B cell (primary cell): ENCODE measurements around the gene SLC23A2. TPM values are rescaled to one million over a fixed set of nuclear protein-coding genes. Genes with fewer than 3 reads are reported as not detected.

Experiments used
- ATAC-seq: fragments of 200-7000 bp; cut with Tn5 transposase; one replicate; pipeline ENCODE4 v1.10.0; 2021; ENCODE audit warnings: low read depth, mild to moderate bottlenecking, moderate number of reproducible peaks, moderate library complexity
- CTCF ChIA-PET: fragments of 350-600 bp; sonication (Branson Sonifier 250); formaldehyde crosslinking; loops from one replicate; lab custom pipeline; 2021; ENCODE audit warnings: antibody characterized with exemption, inconsistent platforms; lab: Charles Lee
- POLR2A ChIA-PET: fragments of 350-600 bp; sonication (Branson Sonifier 250); formaldehyde crosslinking; loops from one replicate; lab custom pipeline; 2021; ENCODE audit warnings: antibody characterized with exemption; lab: Charles Lee
- DNase-seq: peaks from one replicate; pipeline ENCODE4 v3.0.0; 2013
- H2AFZ ChIP-seq: 2 replicates; pipeline ENCODE4 v1.6.1; 2012; ENCODE audit warnings: mild to moderate bottlenecking, low read depth, low read length; ENCODE audit not compliant: insufficient read depth, poor library complexity, severe bottlenecking
- H3K27ac ChIP-seq, 2 donors: 1 replicate in 1 of 2; 2 replicates in 1 of 2; pipeline ENCODE4 v1.5.1; 2012 to 2013; ENCODE audit warnings: low read length in 2 of 2, mild to moderate bottlenecking in 2 of 2, moderate library complexity in 1 of 2
- H3K27me3 ChIP-seq, 4 experiments: fragments of 200-600 bp in 1 of 4; sonication (generic) in 1 of 4; replicated peaks in 1 of 4; 1 replicate in 2 of 4; 2 replicates in 2 of 4; pipeline versions ENCODE4 v1.6.1 to v1.7.0; 2013 to 2016; ENCODE audit warnings: low read length in 3 of 4, mild to moderate bottlenecking in 2 of 4, mixed read lengths in 1 of 4, moderate library complexity in 1 of 4; ENCODE audit not compliant: insufficient read depth in 4 of 4, control insufficient read depth in 3 of 4; ENCODE audit errors: control extremely low read depth in 1 of 4
- H3K36me3 ChIP-seq, 2 experiments: replicated peaks in 1 of 2; 1 replicate in 1 of 2; 2 replicates in 1 of 2; pipeline versions ENCODE4 v1.6.1 to v1.7.1; 2013; ENCODE audit warnings: low read length in 1 of 2; ENCODE audit not compliant: insufficient read depth in 2 of 2, control insufficient read depth in 1 of 2; ENCODE audit errors: control extremely low read depth in 1 of 2, extremely low read depth in 1 of 2
- H3K4me1 ChIP-seq, 2 donors: fragments of 200-600 bp in 1 of 2; sonication (generic) in 1 of 2; 1 replicate in 1 of 2; 2 replicates in 1 of 2; pipeline versions ENCODE4 v1.5.1 to v1.6.1; 2013 to 2017; ENCODE audit warnings: low read length in 2 of 2; ENCODE audit not compliant: control insufficient read depth in 2 of 2, insufficient read depth in 2 of 2
- H3K4me2 ChIP-seq: replicated peaks from 2 replicates; pipeline ENCODE3; 2012; ENCODE audit warnings: mild to moderate bottlenecking, low read depth, low read length; ENCODE audit not compliant: poor library complexity, severe bottlenecking
- H3K4me3 ChIP-seq, 5 experiments: fragments of 200-600 bp in 1 of 5; sonication (generic) in 1 of 5; 1 replicate in 3 of 5; 2 replicates in 2 of 5; pipeline versions ENCODE4 v1.5.1 to v1.7.0; 2011 to 2016; ENCODE audit warnings: low read length in 4 of 5, mild to moderate bottlenecking in 4 of 5, low read depth in 2 of 5, control low read depth in 1 of 5, moderate library complexity in 1 of 5; ENCODE audit not compliant: insufficient read depth in 1 of 5; ENCODE audit errors: control extremely low read depth in 1 of 5, extremely low read depth in 1 of 5
- H3K79me2 ChIP-seq: fragments of 200-600 bp; sonication (generic); one replicate; pipeline ENCODE4 v1.6.0; 2016; ENCODE audit warnings: low read length; ENCODE audit not compliant: control insufficient read depth, insufficient read depth
- H3K9ac ChIP-seq: fragments of 200-600 bp; sonication (generic); 2 replicates; pipeline ENCODE4 v1.6.1; 2017; ENCODE audit warnings: mild to moderate bottlenecking, low read length, moderate library complexity
- H3K9me3 ChIP-seq, 3 donors: one replicate each; pipeline versions ENCODE4 v1.6.1 to v1.7.1; 2013; ENCODE audit warnings: low read length in 2 of 3; ENCODE audit not compliant: control insufficient read depth in 2 of 3, insufficient read depth in 1 of 3; ENCODE audit errors: control extremely low read depth in 1 of 3
- H4K20me1 ChIP-seq: 2 replicates; pipeline ENCODE4 v1.6.0; 2012; ENCODE audit warnings: mild to moderate bottlenecking, low read length; ENCODE audit not compliant: insufficient read depth, control insufficient read depth, poor library complexity, severe bottlenecking
- H3K27ac Mint-ChIP-seq: one replicate; pipeline ENCODE4 v1.8.0; 2021; ENCODE audit warnings: mixed read lengths
- H3K27me3 Mint-ChIP-seq: one replicate; pipeline ENCODE4 v1.8.0; 2021; ENCODE audit warnings: mixed read lengths
- H3K4me1 Mint-ChIP-seq: one replicate; pipeline ENCODE4 v1.8.0; 2021; ENCODE audit warnings: mixed read lengths
- H3K4me3 Mint-ChIP-seq: one replicate; pipeline ENCODE4 v1.8.0; 2021; ENCODE audit warnings: mixed read lengths
- H3K9me3 Mint-ChIP-seq: one replicate; pipeline ENCODE4 v1.8.0; 2022; ENCODE audit warnings: mixed read lengths; ENCODE audit not compliant: insufficient read depth
- EZH2 ChIP-seq: IDR thresholded peaks from 2 replicates; pipeline ENCODE4 v1.6.1; 2012; ENCODE audit warnings: borderline replicate concordance, low read depth, mild to moderate bottlenecking, moderate library complexity, low read length; ENCODE audit not compliant: insufficient read depth, poor library complexity, severe bottlenecking
- WGBS: methylation state at CpG from one replicate; pipeline ENCODE4 v1.1.5; 2013; ENCODE audit warnings: missing lambda C conversion rate; ENCODE audit not compliant: insufficient coverage; 5-methylcytosine and 5-hydroxymethylcytosine counted together
- intact Hi-C: fragments of 100-400 bp; cut with micrococcal nuclease; formaldehyde crosslinking; loops from one replicate; pipeline ENCODE4 v1.10.0; 2022
- polyA plus RNA-seq: library from polyadenylated mRNA; depleted of rRNA; stranded (reverse); fragments of >200 nt; gene quantifications from 2 replicates; pipeline ENCODE4 v1.2.3, GENCODE V29; 2012
- total RNA-seq, 2 donors: library from RNA; stranded (reverse); fragments of 120-200 nt in 1 of 2; gene quantifications; 1 replicate in 1 of 2; 2 replicates in 1 of 2; pipeline versions ENCODE4 v1.2.3 to v1.2.4, GENCODE V29; 2013 to 2022
- TF ChIP-seq, protein P1 (sequence below): fragments of 200-600 bp; IDR thresholded peaks from one replicate; pipeline ENCODE4 v1.8.0; 2022; ENCODE audit warnings: antibody characterized with exemption, mild to moderate bottlenecking

SLC23A2 gene
- total and polyA plus RNA-seq, 2 donors (not counting 1 experiment from before 2014, with no cell fraction given): 23.6 to 70.7 TPM

DNA sequence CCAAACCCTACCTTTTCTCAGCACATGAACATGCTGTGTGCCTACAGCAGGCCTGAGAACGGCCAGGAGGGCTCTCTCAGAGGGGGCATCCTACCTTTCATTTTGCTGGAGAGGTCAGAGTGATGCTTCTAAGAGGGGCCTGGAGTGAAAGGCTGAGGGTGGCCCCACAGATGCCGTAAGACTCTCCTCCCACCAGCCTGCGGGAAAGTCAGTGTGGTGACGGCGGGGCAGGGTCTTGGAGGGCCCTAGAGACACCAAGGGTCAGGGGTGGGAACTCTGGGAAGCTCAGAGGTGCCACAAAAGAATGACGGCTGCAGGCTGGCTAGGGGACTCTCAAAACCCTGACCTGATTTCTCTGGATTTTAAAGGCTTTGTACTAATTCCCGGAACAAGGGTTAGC lies 107.6 kb downstream of the SLC23A2 start:
- Histone ChIP-seq H3K9ac (no peak overlapping the region), H4K20me1 (peaks cover 6% of the 10 kb centered on the region), H3K79me2 (peaks cover 22% of the 10 kb centered on the region), H3K9me3 (no peaks in the 10 kb centered on the region), H3K4me3 (no peak overlapping the region), H3K27me3 (no peaks in the 10 kb centered on the region), H3K4me1 (peaks cover 6 to 19% of the 10 kb centered on the region in 2 donors), H2AFZ (no peak overlapping the region), H3K27ac (no peak overlapping the region), H3K36me3 (peaks cover 0 to 53% of the 10 kb centered on the region in 2 experiments), H3K4me2 (no peak overlapping the region)
- peaks cover 29% of the 10 kb centered on the region for H3K4me1 Mint-ChIP-seq
- no peaks in the 10 kb centered on the region for H3K27me3 Mint-ChIP-seq
- no peak overlapping the region for H3K4me3 Mint-ChIP-seq
- no peaks in the 10 kb centered on the region for H3K9me3 Mint-ChIP-seq
- DNase-seq (no peak), ATAC-seq (no peak)
- H3K27ac Mint-ChIP-seq: no peak overlapping the region
- intact Hi-C loops: no loop called here
- POLR2A ChIA-PET: no interaction called here
- CTCF ChIA-PET: no interaction called here
- TF ChIP-seq, protein P1, sequence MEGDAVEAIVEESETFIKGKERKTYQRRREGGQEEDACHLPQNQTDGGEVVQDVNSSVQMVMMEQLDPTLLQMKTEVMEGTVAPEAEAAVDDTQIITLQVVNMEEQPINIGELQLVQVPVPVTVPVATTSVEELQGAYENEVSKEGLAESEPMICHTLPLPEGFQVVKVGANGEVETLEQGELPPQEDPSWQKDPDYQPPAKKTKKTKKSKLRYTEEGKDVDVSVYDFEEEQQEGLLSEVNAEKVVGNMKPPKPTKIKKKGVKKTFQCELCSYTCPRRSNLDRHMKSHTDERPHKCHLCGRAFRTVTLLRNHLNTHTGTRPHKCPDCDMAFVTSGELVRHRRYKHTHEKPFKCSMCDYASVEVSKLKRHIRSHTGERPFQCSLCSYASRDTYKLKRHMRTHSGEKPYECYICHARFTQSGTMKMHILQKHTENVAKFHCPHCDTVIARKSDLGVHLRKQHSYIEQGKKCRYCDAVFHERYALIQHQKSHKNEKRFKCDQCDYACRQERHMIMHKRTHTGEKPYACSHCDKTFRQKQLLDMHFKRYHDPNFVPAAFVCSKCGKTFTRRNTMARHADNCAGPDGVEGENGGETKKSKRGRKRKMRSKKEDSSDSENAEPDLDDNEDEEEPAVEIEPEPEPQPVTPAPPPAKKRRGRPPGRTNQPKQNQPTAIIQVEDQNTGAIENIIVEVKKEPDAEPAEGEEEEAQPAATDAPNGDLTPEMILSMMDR: no peak
- no peak for TF ChIP-seq EZH2
- WGBS: 98% methylated on average over 6 of the region's 7 CpGs

DNA sequence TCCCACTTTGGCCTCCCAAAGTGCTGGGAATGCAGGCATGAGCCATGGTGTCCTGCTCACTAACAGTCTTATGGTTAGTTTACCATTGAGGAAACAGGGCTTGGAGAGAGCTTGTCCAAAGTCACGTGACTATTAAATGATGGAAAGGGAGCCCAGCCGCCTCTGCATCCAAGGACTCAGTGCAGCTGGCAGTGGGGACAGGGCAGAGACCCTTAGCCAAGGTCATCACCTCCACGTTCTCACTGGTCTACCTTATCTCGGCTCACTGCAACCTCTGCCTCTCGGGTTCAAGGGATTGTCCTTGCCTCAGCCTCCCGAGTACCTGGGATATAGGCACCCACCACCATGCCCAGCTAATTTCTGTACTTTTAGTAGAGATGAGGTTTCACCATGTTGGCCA lies 109.3 kb downstream of the SLC23A2 start:
- H3K27ac Mint-ChIP-seq: no peak overlapping the region
- TF ChIP-seq EZH2: no peak
- TF ChIP-seq, protein P1: no peak
- Histone ChIP-seq H3K4me1 (peaks cover 6 to 19% of the 10 kb centered on the region in 2 donors), H3K79me2 (peaks cover 6% of the 10 kb centered on the region), H3K36me3 (peaks cover 1 to 54% of the 10 kb centered on the region in 2 experiments), H3K27me3 (no peaks in the 10 kb centered on the region), H3K4me2 (no peak overlapping the region), H3K9me3 (no peaks in the 10 kb centered on the region), H3K4me3 (no peak overlapping the region), H3K9ac (no peak overlapping the region), H2AFZ (no peak overlapping the region), H4K20me1 (peaks cover 2% of the 10 kb centered on the region), H3K27ac (no peak overlapping the region)
- POLR2A ChIA-PET: no interaction called here
- no peaks in the 10 kb centered on the region for H3K9me3 Mint-ChIP-seq
- CTCF ChIA-PET: interaction anchor here (1.9 kb wide), 1 partner anchor 209 kb away, joined by 5 read pairs; no protein-coding TSS in a partner anchor
- H3K27me3 Mint-ChIP-seq: no peaks in the 10 kb centered on the region
- peaks cover 21% of the 10 kb centered on the region for H3K4me1 Mint-ChIP-seq
- WGBS: 89% methylated on average over 5 of the region's 6 CpGs
- no peak overlapping the region for H3K4me3 Mint-ChIP-seq
- no peak for DNase-seq
- no peak for ATAC-seq
- intact Hi-C loops: no loop called here
